DND-41 (cell line): Measurements from ENCODE around the gene PHLPP1.

Experiments used
- CTCF ChIP-seq: IDR thresholded peaks from 2 replicates; pipeline ENCODE4 v1.5.1; 2012; ENCODE audit warnings: borderline replicate concordance, low read length, moderate library complexity, mild to moderate bottlenecking; ENCODE audit not compliant: poor library complexity, severe bottlenecking; ENCODE audit errors: extremely low read depth
- EZH2 ChIP-seq: IDR thresholded peaks from 3 replicates; pipeline ENCODE4 v1.6.1; 2012; ENCODE audit warnings: borderline replicate concordance, low read depth, mild to moderate bottlenecking, moderate library complexity, low read length, inconsistent platforms; ENCODE audit not compliant: severe bottlenecking

- TF ChIP-seq CTCF: no peak
- TF ChIP-seq EZH2: no peak
These were observed 112.8 kb downstream of the PHLPP1 start for GRCh38 chr18:62828091-62828640.
